NCI-H226 (cell line): ENCODE results near the gene LRP5.
A peak's percentile ranks its signal among the peaks of the same experiment; 100 is the strongest.
"Not testable (repeated sequence)": the region's sequence is repeated elsewhere in the genome, so short reads cannot be mapped to it uniquely, and the experiment has no call there.

Source experiments
- DNase-seq: peaks from one replicate; pipeline ENCODE4 v3.0.0-alpha.2; 2015

Gene LRP5

DNA sequence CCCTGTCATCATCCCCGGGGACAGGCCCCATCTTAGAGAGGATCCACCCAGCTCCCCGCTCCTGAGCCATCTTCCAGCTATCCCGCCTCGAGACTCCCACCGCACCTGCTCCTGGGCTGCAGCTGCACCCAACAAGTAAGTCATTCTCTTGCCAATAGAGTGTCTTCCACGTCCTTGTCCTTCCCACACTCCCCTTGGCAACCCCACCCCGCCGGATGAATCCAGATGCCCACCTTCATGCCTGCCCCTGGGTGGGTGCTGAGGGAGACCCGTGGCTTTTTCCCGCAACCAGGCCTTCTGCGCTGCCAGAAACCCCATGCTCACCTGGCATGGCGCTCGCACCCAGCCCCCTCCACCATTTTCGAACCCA is 29.5 kb upstream of the LRP5 start:
- DNase-seq: no peak

- DNase-seq: not testable (repeated sequence)
Measured at GRCh38 chr11:68284588-68284987, 27.8 kb upstream of the LRP5 start.

- DNase-seq: no peak
Measured at GRCh38 chr11:68287419-68287818, 25.0 kb upstream of the LRP5 start.

GRCh38 chr11:68289456-68289855 is 22.9 kb upstream of the LRP5 start:
- no peak for DNase-seq

DNA sequence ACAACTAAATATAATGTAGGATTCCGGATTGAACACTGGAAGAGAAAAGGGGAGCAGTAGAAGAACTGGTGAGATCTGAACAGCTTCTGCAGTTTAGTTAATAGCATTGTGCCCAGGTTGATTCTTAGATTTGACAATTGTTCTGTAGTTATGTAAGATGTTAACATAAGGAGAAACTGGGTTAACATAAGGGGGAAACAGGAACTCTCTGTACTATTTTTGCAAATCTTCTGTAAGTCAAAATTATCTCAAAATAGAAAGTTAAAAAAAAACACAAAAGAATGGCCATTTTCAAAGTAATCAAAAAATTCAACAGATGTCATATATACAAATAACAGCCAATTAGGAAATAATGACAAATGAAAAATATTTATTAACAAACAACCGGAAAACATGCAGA is 18.7 kb upstream of the LRP5 start:
- no peak for DNase-seq

DNA sequence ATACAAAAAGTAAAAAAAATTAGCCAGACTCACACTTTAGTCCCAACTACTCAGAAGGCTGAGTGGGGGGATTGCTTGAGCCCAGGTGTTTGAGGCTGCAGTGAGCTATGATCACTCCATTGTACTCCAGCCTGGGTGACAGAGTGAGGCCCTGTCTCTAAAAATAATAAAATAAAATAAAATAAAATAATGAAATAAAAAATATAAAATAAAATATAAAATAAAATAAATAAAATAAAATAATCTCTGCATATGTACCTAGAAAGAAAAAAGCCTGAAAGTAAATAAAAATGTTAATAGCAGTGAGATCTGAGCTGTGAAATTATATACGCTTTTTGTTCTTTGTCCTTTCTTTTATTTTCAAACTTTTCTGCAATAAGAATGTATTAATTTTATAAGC is 17.1 kb upstream of the LRP5 start:
- DNase-seq: no peak

- no peak for DNase-seq
Measured at GRCh38 chr11:68295940-68296339, 16.5 kb upstream of the LRP5 start.

- DNase-seq: no peak
Measured at GRCh38 chr11:68296344-68297051, 15.9 kb upstream of the LRP5 start.

DNA sequence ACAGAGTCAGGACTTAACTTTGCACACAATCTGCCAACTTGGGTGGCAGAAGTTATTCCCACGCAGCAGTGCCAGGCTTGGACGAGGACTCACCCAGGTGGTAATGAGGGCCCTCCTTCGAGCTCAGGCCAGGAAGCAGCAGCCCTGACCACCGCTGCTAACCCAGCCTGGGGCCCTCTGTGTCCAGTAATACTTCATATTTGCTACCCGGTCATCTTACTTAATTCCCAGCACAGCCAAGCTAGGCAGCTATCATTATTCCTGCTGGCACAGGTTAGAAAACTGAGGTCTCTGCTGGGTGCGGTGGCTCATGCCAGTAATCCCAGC is 15.4 kb upstream of the LRP5 start:
- no peak for DNase-seq

DNA sequence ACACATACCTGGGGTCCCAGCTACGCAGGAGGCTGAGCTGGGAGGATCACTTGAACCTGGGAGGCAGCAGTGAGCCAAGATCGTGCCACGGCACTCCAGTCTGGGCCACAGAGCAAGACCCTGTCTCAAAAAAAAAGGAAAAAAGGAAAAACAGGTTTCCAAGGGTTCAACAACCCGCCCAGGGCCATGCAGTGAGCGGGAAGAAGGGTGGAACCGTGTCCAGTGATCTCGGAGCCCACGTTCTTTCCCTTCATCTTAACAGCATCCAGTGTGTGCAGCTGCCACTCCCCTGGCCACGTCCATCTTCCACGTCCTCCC is 14.9 kb upstream of the LRP5 start:
- no peak for DNase-seq

DNA sequence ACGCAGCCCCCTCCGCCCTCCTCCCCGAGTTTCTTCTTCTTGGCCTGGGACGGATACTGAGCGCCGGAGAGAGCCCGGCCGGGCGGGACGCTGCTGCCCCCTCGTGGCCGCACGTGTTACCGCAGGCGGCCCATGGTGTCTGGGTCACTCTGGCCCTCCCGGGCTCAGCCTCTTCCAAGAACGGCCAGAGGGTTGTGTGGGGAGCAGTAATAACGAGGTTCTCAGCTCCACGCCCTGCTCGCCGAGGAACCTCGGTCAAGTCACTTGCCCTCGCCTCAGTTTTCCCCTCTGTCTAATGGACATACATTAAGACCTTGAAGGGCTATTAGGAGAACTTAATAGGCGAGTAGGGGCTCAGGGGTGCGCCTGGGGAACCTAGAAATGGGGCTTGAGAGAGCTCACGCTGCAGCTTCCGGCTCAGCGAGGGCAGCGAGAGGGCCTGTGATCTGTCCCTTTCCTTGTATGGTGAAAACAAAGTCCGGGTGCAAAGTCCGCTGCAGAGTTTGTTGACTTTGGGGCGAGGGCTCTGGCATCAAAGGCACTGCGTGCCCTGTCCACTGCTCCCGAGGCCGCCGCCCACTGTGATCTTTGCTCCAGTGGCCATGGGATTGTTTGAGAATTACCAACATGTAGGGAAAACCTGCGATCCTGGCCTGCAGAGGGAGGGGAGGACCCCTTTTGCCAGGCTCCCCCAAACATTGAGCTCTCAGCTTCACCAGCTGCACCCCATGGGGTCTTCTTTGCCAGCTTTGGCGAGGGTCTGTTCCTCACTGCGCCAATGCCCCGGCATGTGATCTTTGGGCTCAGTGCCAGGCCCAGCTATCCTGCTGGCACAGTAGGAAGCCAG is 14.4 kb upstream of the LRP5 start:
- peak; percentile 60 for DNase-seq

DNA sequence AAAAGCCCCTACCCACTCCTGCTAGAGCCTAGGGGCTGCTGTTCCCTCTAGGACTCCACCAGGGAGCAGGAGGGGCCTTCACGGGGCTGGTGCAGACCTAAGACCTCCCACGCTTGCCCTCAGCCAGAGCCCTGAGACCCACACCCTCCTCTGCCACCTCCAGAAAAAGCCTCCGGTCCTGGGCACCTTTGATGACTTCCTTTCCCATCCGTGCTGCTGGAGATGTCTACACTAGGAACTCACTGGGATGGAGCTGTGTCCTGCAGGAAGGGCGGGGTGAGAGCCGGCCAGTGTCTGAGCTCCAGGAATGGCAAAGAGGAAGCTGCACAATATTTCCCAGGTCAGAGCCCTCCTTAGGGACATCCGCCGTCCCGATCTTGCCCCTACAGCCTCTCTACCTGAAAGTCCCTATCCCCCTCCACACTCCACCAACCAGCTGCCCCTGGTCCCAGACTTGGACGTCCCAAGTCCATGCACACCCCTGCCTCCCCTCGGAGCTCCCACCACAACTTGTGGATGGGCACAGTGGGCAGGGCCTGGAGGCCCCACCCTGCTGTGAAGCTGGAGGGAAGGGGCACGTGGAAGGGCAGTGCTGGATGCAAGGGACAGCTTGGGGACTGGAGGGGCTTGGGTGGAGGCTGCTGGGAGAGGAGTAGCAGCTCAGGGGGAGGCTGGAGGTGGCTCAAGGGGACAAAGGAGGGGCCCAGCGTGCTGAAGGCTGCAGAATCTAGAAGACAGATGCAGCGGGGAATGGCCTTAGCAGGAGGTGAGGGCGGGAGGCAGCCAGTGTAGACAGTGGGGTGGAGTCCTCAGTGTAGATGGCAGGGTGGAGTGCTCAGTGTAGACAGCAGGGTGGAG is 13.5 kb upstream of the LRP5 start:
- no peak for DNase-seq

DNA sequence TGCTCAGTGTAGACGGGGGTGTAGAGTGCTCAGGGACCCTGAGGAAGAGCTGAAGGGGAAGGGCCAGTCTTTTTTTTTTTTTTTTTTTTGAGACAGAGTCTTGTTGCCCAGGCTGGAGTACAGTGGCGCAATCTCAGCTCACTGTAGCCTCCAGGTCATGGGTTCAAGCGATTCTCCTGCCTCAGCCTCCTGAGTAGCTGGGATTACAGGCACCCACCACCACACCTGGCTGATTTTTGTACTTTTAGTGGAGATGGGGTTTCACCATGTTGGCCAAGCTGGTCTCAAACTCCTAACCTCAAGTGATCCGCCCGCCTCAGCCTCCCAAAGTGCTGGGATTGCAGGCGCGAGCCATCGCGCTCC is 12.9 kb upstream of the LRP5 start:
- not testable (repeated sequence) for DNase-seq

- no peak for DNase-seq
Measured at GRCh38 chr11:68300076-68300830, 12.1 kb upstream of the LRP5 start.

DNA sequence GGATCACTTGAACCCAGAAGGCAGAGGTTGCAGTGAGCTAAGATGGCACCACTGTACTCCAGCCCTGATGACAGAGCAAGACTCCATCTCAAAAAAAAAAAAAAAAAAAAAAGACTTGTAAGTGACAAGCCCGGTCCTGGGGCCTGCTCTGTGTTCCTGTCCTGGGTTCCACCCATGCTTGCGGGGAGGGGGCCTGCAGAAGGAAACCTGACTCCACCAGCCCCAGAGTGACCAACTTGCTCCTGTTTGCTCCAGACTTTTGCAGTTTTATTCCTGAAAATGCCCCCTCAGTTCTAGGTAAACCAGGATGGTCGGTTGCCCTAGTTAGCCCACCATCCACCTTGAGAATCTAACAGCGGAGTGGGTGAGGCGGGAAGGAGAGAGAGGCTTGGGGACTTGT is 10.1 kb upstream of the LRP5 start:
- DNase-seq: no peak

DNA sequence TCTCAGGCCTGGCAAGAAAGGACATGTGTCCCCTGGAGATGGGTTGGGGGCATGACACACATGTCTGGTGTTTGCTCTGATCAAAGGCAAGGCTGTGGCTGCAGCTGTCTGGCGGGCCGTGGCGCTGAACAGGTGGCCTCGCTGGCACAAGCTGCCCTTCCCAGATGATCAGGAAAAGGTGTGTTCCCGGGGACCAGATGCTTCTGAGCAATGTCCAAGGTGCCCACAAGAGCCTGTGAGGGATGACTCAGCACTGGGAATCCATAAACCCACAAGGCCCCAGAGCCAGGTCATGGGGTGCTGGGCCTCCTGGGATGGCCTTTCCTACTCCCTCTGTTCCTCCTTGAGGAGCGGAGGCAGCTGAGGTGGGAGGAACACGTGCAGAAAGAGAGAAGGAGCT is 9.7 kb upstream of the LRP5 start:
- peak; percentile 42 for DNase-seq

- no peak for DNase-seq
Measured at GRCh38 chr11:68303083-68303482, 9.3 kb upstream of the LRP5 start.

DNA sequence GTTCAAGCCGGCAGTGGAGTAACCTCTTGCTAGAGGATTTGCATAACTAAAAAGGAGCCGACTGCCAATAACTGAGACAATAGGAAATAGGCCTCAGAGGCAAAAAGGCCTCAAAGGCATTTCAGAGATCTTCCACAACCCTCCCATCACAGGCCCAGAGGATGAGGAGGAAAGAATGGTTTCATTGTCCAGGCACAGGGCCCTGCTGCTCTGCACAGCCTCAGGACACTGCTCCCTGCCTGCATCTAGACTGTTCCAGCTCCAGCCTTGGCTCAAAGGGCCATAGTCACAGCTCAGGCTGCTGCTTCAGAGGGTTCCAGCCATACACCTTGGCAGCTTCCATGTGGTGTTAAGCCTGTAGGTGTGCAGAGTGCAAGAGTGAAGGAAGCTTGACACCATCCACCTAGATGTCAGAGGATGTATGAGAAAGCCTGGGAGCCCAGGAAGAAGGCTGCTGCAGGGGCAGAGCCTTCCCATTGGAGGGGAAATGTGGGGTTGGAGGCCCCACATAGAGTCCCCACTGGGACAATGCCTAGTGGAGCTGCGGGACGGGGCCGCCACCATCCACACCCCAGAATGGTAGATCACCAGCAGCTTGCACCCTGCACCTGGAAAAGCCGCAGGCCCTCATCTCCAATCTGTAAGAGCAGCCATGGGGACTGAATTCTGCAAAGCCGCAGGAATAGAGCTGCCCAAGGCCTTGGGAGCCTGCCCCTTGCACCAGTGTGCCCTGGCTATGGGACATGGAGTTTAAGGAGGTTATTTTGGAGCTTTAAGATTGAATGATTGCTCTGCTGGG is 8.2 kb upstream of the LRP5 start:
- DNase-seq: no peak

GRCh38 chr11:68306636-68307035 is 5.8 kb upstream of the LRP5 start:
- DNase-seq: no peak

DNA sequence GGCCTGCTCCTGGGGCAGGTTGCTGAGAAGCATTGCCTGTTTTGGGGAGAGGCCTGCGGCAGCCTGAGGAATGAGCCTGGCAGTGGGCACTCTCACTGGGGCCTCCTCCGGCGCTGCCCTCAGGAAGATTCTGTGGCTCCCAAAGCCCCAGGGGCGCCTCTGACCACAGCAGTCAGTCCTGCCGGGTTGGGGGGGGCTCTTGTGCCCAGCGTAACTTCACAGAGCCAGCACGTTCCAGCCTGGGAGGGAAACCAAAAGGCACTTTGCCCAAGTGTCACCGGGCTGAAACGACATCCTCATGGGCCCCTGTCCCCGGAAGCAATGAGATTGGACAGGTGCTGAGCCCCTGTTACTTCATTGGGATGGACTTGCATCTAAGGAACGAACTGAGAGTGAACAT is 4.3 kb upstream of the LRP5 start:
- no peak for DNase-seq

GRCh38 chr11:68309621-68310185 is 2.7 kb upstream of the LRP5 start:
- DNase-seq: no peak
